Hematopoietic multipotent progenitor cell treated with erythropoietin and hydrocortisone succinate and interleukin-3 and kit ligand, for 6 days (in vitro differentiated cells): ENCODE data around the gene ZSWIM3.
"Not testable (repeated sequence)": the region's sequence is repeated elsewhere in the genome, so short reads cannot be mapped to it uniquely, and the experiment has no call there.

Source experiments
- DNase-seq: peaks from one replicate; pipeline ENCODE4 v3.0.0-alpha.2; 2015

Gene ZSWIM3

GRCh38 chr20:45861221-45862075 is 4.0 kb downstream of the ZSWIM3 start:
- peak; percentile 86 for DNase-seq

GRCh38 chr20:45863543-45864470 is 6.4 kb downstream of the ZSWIM3 start:
- peak; percentile 40 for DNase-seq

GRCh38 chr20:45866454-45866853 is 9.0 kb downstream of the ZSWIM3 start:
- DNase-seq = no peak

DNA sequence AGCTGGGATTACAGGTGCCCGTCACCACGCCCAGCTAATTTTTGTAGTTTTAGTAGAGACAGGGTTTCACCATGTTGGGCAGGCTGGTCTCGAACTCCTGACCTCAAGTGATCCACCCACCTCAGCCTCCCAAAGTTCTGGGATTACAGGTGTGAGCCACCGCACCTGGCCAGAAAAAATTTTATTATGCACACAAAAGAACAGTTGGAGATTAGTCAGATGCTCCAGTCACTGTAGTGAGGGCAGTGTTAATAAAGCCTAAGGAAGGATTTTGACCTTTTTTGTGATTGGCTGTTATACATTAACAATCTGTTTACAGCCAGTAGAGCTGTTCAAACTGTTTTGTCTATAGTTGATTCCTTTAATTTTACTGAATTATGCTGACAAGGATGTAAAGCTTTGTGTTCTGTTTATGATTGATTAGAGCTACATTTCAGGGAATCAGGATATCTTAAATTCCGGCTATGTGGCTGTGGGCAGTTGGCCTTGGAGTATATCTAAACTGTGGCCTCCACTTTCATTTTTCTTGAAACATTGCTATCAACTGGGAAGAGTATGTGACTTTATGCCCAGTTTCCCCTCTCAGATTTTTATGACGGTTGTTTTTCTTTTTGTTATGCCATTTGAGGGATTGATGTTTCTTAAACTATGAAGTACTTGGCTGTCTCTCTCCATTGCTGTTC is 9.9 kb downstream of the ZSWIM3 start:
- DNase-seq = no peak

DNA sequence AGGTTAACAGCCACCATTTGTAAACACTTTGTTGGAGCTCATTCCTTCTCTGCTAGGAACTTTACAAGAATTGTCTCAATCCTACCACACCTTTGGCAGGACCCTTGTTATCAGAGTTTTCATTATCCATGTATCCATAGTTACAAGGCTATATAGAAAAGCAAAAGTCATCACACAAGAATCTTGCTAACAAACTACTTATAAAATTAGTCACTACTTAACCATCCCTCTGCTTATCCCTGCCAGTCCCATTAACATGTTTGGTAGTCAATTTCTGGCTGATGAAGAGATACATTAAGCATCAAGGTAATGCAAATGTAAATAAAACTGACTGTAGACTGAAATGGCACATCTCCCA is 10.4 kb downstream of the ZSWIM3 start:
- DNase-seq = no peak

DNA sequence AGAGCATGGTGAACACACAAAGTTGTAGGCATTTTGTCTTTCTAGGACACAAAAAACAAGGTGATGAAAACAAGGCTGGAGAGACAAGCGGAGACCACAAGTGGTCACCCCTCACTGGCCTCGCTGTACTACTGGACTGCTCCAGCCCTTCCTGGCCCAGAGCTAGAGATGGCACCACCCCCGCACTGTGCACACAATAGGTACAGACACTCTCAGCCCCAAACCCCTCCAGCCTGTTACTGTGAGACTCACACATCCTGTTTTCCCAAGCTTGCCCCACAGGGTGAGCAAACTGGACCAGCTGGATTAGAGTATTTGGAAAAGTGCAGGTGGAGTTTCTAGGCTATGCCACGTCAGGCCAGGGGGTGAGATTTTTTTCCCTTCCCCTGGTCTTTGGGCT is 15.2 kb downstream of the ZSWIM3 start:
- DNase-seq = no peak

- peak; percentile 55 for DNase-seq
These were observed 16.1 kb downstream of the ZSWIM3 start for GRCh38 chr20:45873409-45874103.

GRCh38 chr20:45874104-45874481 is 16.7 kb downstream of the ZSWIM3 start:
- DNase-seq = not testable (repeated sequence)

- DNase-seq = no peak
These were observed 17.2 kb downstream of the ZSWIM3 start for GRCh38 chr20:45874576-45874975.

DNA sequence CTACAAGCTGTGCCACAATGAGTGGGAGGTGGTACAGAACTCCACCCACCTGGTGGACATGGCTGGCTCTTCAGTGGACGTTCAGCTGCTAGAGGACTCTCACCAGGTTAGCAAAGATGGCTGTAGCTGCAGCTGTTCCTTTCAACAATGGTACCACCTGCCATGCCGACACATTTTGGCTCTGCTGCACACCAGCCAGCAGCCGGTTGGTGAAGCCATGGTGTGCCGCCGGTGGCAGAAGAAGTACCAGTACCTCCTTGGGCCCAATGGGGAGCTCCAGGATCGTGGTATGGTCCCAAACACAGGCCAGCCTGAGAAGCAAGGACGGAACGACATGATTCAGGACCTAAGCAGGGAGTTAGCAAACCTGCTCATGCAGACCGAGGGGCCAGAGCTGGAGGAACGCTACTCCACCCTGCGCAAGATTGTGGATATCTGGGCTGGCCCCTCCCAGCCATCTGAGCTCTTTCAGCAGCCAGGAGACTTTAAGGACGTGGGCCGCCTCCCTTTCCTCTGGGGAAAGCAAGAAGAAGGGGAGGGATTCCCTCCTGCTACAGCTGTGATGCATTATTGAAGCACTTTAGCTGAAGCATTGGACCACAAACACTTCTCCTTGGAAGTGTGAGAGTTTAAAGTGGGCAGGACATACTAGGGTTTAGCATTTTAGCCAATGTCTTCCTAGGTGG is 20.8 kb downstream of the ZSWIM3 start:
- peak; percentile 80 for DNase-seq

GRCh38 chr20:45880988-45881788 is 23.8 kb downstream of the ZSWIM3 start, which contains the start of gene ZSWIM1:
Gene ZSWIM1, plus strand, starts transcription at chr20:45881227. Its CDS starts 1,366 bp downstream, at chr20:45882593.
- DNase-seq = peak; percentile 99

DNA sequence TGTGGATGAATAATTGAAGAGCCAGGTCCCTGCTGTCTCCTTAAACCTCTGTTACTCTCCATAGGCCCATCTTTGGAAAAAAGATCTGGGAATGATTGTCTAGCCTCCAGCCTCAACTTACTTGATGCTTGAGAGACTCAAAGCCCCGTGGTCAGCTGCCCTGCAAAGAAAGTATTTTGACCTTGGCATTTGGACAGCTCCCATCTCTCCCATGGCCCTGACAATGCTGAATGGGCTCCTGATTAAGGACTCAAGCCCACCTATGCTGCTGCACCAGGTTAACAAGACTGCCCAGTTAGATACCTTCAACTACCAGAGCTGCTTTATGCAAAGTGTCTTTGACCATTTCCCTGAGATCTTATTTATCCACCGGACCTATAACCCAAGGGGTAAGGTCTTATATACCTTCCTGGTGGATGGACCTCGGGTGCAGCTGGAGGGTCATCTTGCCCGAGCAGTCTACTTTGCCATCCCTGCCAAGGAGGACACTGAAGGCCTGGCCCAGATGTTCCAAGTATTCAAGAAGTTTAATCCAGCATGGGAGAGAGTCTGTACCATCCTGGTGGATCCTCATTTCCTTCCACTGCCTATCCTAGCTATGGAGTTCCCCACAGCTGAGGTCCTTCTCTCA is 25.2 kb downstream of the ZSWIM3 start:
- no peak for DNase-seq

DNA sequence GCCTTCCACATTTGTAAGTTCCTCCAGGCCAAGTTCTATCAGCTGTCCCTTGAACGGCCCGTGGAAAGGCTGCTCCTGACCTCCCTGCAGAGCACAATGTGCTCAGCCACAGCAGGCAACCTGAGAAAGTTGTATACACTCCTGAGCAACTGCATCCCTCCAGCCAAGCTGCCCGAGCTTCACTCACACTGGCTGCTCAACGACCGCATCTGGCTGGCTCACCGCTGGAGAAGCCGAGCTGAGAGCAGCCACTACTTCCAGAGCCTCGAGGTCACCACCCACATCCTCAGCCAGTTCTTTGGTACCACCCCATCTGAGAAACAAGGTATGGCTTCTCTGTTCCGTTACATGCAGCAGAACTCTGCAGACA is 25.7 kb downstream of the ZSWIM3 start:
- no peak for DNase-seq

- no peak for DNase-seq
These were observed 29.4 kb downstream of the ZSWIM3 start for GRCh38 chr20:45886590-45887345.

- no peak for DNase-seq
These were observed 29.9 kb downstream of the ZSWIM3 start, which contains the start of gene SPATA25 for GRCh38 chr20:45887346-45887715. Gene SPATA25, minus strand, starts transcription at chr20:45887622. Its CDS starts 32 bp downstream, at chr20:45887590.

- no peak for DNase-seq
These were observed 31.3 kb downstream of the ZSWIM3 start for GRCh38 chr20:45888681-45889080.

DNA sequence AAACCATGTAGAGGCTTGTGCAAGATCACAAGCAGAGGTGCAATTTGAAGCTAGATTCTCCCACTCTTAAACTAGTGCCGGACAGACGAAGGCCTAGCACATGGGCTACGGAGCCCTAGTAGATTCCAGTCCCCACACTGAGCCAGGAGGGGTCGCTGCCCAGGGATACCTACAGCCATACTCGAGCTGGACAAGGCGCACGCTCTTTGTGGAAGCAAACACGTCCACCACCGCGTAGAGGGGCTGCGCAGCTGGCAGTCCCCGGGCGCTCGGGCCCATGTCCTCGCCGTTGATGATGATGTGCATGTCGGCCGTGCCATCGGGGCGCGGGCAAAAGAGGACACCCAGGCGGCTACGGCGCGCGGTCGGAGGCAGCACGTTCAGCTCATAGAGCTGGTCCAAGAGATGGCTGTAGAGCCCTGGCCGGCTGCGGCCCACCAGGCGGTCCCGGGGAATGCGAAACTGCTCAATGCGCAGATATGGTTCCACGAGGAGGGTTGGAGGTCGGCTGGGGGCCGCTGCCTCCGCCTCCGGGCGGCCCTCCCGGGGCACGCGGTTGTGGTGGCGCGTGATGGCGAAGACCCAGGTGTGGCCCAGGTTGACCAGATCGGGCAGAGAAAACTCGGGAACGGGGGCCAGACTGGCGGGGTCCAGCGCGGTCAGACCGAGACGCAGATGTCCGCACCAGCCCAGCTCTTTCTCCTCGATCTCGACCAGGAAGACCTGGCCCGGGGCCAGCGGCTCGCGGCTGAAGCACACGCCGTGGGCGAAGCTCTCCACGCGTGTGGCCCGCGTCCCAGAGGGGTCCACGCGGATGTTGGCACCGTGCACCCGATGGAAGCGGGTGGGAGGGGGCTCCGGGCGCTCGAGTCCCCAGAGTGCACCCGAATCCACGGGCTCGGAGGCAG is 32.9 kb downstream of the ZSWIM3 start:
- peak; percentile 87 for DNase-seq
